Pancreas (tissue), 10 donors: Measurements from ENCODE around the gene REPIN1. TPM values are rescaled to one million over a fixed set of nuclear protein-coding genes. Genes with fewer than 3 reads are reported as not detected.

Experiments
- ATAC-seq, 4 donors: fragments of 200-7000 bp; cut with Tn5 transposase; one replicate each; pipeline versions ENCODE4 v1.8.0 to v1.9.1; 2020; ENCODE audit warnings: mild to moderate bottlenecking in 4 of 4, moderate library complexity in 4 of 4
- DNase-seq, 6 donors: peaks; one replicate each; pipeline ENCODE4 v3.0.0-alpha.2; 2020
- FAIRE-seq: peaks from 2 replicates; lab custom pipeline; 2012; peaks lifted over from hg19 to GRCh38; lab: Jason Lieb, UNC
- H3K27ac ChIP-seq, 4 donors: fragments of 200-600 bp; sonication (generic); 1 replicate in 3 of 4; 2 replicates in 1 of 4; pipeline versions ENCODE4 v1.5.0 to v1.8.0; 2020
- H3K27me3 ChIP-seq, 4 donors: fragments of 200-600 bp; one replicate each; pipeline ENCODE4 v1.8.0; 2021
- H3K36me3 ChIP-seq, 3 donors: fragments of 200-600 bp; sonication (generic) in 1 of 3; one replicate each; pipeline versions ENCODE4 v1.5.0 to v1.8.0; 2020 to 2021
- H3K4me1 ChIP-seq, 3 donors: fragments of 200-600 bp; one replicate each; pipeline ENCODE4 v1.8.0; 2021
- H3K4me3 ChIP-seq, 4 donors: fragments of 200-600 bp; sonication (generic) in 2 of 4; one replicate each; pipeline versions ENCODE4 v1.5.0 to v1.8.0; 2020 to 2021
- H3K9me3 ChIP-seq, 4 donors: fragments of 200-600 bp; one replicate each; pipeline ENCODE4 v1.8.0; 2021
- CTCF ChIP-seq, 4 donors: fragments of 200-600 bp; sonication (generic) in 3 of 4; IDR thresholded peaks; one replicate each; pipeline versions ENCODE4 v1.5.0 to v1.8.0; 2021; ENCODE audit warnings: antibody characterized with exemption in 4 of 4
- whole genome bisulfite sequencing, 2 donors: extraction: QIAGEN DNeasy Blood & Tissue Kit; methylation state at CpG; one replicate each; pipeline ENCODE4 v1.1.7; 2013; 5-methylcytosine and 5-hydroxymethylcytosine counted together
- intact Hi-C, 3 donors: fragments of 100-400 bp; cut with DNase I; formaldehyde crosslinking; loops; one replicate each; pipeline versions ENCODE4 v1.11.1 to v1.14.2; 2022
- polyA plus RNA-seq, 2 donors: library from polyadenylated mRNA; stranded (reverse); fragments of 200-250 nt; gene quantifications; one replicate each; pipeline ENCODE4 v1.2.3, GENCODE V29; 2013
- total RNA-seq, 6 donors: library from RNA; stranded (reverse); fragmentation: NEBNext Ultra II Directional in 4 of 6; extraction: Animal tissue kit (Norgen Biotek cat#: 25700) in 4 of 6; gene quantifications; one replicate each; pipeline versions ENCODE4 v1.2.1 to v1.2.4, GENCODE V29; 2021 to 2023
- donor health status: healthy with polysubstance abuse.
- donor health status: DM: no; HTN: no; CAD: no; lungs with moderate emphysema.
- donor health status: DM: no; HTN: no; CAD: no.
- donor health status: control.
- donor health status: control.
- donor health status: Bipolar disorder and iron deficiency.
- donor health status: DM: yes; HTN: yes; CAD: no.
- donor health status: DM: no; HTN: no; CAD: no.
- donor health status: DM: no; HTN: no; CAD: no.
- donor health status: DM: yes; HTN: yes; CAD: no.

The REPIN1 gene
- total and polyA plus RNA-seq, 8 donors = 48.1 to 78.8 (median 63.2) TPM

DNA sequence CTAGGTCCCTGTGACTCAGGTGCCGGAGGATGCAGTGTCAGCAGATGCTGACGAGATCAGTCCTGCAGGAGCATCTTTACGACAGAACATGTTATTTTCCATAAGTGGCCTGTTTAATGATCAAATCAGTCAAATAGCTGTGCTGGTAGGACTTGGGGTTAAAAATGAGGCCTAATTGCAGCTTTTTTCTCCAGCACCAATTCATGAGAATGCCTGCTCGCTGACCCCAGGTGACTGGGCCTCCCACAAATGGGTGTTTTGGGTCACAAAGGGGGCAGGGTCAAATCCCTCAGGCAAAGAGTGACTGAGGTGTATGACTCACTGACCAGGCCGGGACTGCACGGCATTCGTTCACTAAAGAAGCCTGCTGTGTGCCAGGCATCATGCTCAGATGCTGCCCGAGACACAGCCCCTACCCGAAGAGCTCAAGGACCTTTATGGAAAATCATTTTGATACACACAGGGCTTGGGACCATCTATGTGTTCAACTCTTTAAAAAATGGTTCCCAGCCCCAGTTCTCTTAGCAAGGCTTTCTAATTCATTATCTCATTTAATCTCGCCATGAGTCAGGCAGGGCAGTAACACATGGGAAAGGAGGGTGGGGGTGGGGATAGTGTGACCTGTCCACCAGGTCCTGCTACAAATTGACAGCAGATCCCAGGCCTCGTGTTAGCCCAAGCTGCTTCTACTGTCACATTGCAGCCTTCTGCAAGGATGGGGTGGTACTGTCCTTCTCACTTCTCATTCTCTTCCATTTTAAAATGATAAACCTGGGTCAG is 31.6 kb downstream of the REPIN1 start:
- 65 to 71% methylated on average over 11 of the region's 11 CpGs for WGBS, 2 donors
- Histone ChIP-seq H3K36me3 (peaks cover 0 to 10% (median 0%) of the 10 kb centered on the region in 3 donors), H3K9me3 (no peaks in the 10 kb centered on the region), H3K27ac (no peak overlapping the region), H3K27me3 (no peaks in the 10 kb centered on the region), H3K4me1 (peaks cover 0 to 26% (median 14%) of the 10 kb centered on the region in 3 donors), H3K4me3 (no peak overlapping the region)
- DNase-seq (no peak), ATAC-seq (no peak), FAIRE-seq (no peak)
- TF ChIP-seq CTCF (IDR thresholded peaks at IDR 0.05) = no peak
- intact Hi-C loops = no loop called here

GRCh38 chr7:150400788-150401423 is 32.3 kb downstream of the REPIN1 start:
- intact Hi-C loops = no loop called here
- ATAC-seq (peak in 3 of 4 donors; percentile 1 to 8 (median 2)), FAIRE-seq (no peak), DNase-seq (peak in 1 of 6 donors; percentile 42)
- Histone ChIP-seq H3K4me3 (no peak overlapping the region), H3K27ac (no peak overlapping the region), H3K36me3 (peaks cover 0 to 10% (median 0%) of the 10 kb centered on the region in 3 donors), H3K4me1 (peaks cover 0 to 26% (median 14%) of the 10 kb centered on the region in 3 donors), H3K27me3 (no peaks in the 10 kb centered on the region), H3K9me3 (no peaks in the 10 kb centered on the region)
- WGBS, 2 donors = 64 to 70% methylated on average over 15 of the region's 15 CpGs
- TF ChIP-seq CTCF (IDR thresholded peaks at IDR 0.05) = no peak

DNA sequence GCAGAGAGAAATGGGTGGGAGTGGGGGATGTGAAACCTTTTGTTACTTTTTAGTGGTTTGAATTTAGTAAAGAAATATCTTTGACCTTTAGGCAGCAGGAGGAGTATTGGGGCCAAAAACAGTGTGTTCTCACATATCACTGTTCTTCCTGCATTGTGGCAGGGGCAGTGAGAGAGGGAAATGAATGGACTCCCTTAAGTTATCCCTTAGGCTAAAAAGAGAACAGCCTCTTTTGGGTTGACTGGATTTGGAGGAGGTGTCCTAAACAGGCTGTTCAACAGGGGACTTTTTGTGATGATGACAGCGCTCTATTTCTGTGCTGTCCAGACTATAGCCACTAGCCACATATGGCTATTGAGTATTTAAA is 32.8 kb downstream of the REPIN1 start:
- ATAC-seq = no peak
- DNase-seq = no peak
- H3K9me3 ChIP-seq = no peaks in the 10 kb centered on the region
- peaks cover 0 to 10% (median 0%) of the 10 kb centered on the region in 3 donors for H3K36me3 ChIP-seq
- peaks cover 0 to 26% (median 15%) of the 10 kb centered on the region in 3 donors for H3K4me1 ChIP-seq
- no peaks in the 10 kb centered on the region for H3K27me3 ChIP-seq
- TF ChIP-seq CTCF (IDR thresholded peaks at IDR 0.05) = no peak
- no peak overlapping the region for H3K27ac ChIP-seq
- intact Hi-C loops = no loop called here
- H3K4me3 ChIP-seq = no peak overlapping the region
- no peak for FAIRE-seq
- 98 to 100% methylated on average over 1 of the region's 1 CpG for WGBS, 2 donors

GRCh38 chr7:150401861-150402631 is 33.4 kb downstream of the REPIN1 start:
- no peak overlapping the region for H3K4me3 ChIP-seq
- ATAC-seq = no peak
- TF ChIP-seq CTCF (IDR thresholded peaks at IDR 0.05) = no peak
- DNase-seq = no peak
- peaks cover 0 to 29% (median 22%) of the 10 kb centered on the region in 3 donors for H3K4me1 ChIP-seq
- no peak overlapping the region for H3K27ac ChIP-seq
- 90 to 92% methylated on average over 7 of the region's 7 CpGs for WGBS, 2 donors
- H3K36me3 ChIP-seq = peaks cover 0 to 10% (median 0%) of the 10 kb centered on the region in 3 donors
- no peak for FAIRE-seq
- H3K27me3 ChIP-seq = no peaks in the 10 kb centered on the region
- no peaks in the 10 kb centered on the region for H3K9me3 ChIP-seq
- intact Hi-C loops = no loop called here
